ENCODE data around the gene TLE6.

DNA sequence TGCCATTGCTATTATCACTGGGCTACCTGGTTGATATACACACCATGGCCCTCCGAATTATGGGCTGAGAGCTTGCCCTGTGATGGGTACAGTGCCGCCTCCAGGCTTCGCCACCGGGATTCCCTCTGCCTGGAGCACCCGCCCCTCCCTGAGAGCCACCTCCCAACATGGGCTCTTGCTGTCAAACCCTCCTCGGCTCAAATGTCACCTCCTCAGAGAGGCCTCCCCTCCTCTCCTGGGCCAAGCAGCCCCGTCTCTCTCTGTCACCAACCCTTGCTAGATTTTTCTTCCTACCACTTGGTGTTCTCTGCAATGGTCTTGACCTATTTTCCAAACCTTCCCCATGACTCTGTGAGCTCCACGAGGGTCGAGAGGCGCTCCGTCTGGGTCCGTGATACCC lies 64.0 kb downstream of the TLE6 start:
- TF ChIP-seq, protein P1, sequence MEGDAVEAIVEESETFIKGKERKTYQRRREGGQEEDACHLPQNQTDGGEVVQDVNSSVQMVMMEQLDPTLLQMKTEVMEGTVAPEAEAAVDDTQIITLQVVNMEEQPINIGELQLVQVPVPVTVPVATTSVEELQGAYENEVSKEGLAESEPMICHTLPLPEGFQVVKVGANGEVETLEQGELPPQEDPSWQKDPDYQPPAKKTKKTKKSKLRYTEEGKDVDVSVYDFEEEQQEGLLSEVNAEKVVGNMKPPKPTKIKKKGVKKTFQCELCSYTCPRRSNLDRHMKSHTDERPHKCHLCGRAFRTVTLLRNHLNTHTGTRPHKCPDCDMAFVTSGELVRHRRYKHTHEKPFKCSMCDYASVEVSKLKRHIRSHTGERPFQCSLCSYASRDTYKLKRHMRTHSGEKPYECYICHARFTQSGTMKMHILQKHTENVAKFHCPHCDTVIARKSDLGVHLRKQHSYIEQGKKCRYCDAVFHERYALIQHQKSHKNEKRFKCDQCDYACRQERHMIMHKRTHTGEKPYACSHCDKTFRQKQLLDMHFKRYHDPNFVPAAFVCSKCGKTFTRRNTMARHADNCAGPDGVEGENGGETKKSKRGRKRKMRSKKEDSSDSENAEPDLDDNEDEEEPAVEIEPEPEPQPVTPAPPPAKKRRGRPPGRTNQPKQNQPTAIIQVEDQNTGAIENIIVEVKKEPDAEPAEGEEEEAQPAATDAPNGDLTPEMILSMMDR (IDR thresholded peaks at IDR 0.05; ENCODE audit: insufficient read depth, low read length): no peak
- TF ChIP-seq, protein P2, sequence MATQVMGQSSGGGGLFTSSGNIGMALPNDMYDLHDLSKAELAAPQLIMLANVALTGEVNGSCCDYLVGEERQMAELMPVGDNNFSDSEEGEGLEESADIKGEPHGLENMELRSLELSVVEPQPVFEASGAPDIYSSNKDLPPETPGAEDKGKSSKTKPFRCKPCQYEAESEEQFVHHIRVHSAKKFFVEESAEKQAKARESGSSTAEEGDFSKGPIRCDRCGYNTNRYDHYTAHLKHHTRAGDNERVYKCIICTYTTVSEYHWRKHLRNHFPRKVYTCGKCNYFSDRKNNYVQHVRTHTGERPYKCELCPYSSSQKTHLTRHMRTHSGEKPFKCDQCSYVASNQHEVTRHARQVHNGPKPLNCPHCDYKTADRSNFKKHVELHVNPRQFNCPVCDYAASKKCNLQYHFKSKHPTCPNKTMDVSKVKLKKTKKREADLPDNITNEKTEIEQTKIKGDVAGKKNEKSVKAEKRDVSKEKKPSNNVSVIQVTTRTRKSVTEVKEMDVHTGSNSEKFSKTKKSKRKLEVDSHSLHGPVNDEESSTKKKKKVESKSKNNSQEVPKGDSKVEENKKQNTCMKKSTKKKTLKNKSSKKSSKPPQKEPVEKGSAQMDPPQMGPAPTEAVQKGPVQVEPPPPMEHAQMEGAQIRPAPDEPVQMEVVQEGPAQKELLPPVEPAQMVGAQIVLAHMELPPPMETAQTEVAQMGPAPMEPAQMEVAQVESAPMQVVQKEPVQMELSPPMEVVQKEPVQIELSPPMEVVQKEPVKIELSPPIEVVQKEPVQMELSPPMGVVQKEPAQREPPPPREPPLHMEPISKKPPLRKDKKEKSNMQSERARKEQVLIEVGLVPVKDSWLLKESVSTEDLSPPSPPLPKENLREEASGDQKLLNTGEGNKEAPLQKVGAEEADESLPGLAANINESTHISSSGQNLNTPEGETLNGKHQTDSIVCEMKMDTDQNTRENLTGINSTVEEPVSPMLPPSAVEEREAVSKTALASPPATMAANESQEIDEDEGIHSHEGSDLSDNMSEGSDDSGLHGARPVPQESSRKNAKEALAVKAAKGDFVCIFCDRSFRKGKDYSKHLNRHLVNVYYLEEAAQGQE (IDR thresholded peaks at IDR 0.05; ENCODE audit: insufficient replicate concordance, low read depth): no peak
- TF ChIP-seq POLR2AphosphoS5 (IDR thresholded peaks at IDR 0.05; ENCODE audit: low read depth): no peak
